GM18867 (cell line): ENCODE results near the gene NCR2.

Experiments
- ATAC-seq: cut with Tn5 transposase; IDR thresholded peaks from one replicate; pipeline ENCODE4 v1.9.1; 2021; ENCODE audit warnings: mild to moderate bottlenecking, moderate library complexity; ENCODE audit not compliant: unreplicated experiment

NCR2 gene

DNA sequence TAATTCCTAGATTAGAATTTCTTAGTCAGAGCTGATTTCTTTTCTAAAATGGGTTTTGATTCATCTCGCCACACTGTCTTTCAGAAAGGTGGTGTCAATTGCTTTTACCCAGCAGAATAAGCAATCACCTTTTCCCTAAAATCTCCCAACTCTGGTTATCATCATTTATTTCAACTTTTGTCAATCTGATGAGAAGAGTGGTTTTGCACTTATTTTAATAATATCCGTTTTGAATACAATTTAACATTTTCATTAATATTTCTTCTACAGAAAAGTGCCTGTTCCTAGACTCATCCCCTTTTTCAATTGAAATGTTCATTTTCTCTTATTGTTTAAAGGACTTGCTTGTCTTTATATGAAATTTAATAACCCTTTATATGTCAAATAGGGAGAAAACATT, 8.2 kb upstream of the NCR2 start:
- ATAC-seq, result no peak

DNA sequence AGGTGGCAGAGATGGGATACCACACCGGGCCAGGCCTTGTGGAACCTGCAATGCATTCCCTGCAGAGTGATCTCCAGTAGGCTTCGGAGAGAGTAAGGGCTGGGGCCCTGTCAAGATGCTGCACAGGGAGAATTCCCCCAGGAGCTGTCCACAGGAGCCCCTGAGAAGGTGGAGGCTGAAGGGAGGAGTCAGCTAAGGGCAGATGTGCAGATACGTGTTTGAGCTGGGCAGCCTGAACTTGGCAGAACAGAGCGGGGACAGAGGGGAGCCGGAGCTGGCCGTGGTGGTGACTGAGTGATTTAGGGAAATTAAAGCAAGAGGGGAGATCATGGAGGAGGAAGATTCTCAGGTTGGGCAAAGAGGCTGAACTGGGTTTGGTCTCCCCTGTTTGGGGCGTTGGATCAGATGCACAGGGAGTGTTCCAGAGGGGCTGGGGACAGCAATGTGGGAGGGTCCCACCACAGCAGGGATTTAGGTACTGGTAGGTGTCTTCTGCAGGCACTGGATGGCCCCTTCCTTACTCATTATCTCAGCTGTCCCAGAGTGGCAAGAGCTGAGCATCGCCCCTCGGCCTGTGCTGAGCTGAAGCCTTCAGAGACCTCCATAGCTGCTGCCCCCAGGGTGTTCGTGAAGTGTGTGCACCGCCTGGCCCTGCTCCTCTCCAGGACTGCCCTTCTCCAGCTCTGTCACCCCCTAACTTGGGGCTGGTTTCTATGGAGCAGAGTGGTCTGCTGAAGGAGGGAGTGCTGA, 3.8 kb upstream of the NCR2 start:
- no peak for ATAC-seq

DNA sequence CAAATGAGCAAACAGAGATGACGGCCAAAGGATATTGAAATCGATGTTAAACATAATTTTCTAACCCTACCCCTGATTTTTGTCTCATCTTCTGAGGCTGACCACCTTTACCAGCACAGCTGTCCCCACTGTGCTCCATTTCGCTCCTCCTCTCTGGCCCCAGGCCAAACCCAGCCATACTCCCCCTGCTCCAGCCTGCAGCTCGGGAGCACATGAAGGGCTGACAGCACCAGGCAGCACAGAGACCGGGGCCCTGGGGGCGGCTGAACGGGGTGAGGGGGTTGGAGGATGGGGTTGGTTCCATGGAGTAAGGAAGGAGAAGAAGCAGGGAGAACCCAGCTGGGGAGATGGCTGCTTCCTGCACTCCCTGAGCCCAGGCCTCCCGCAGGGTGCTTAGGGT, 3.2 kb upstream of the NCR2 start:
- ATAC-seq, result no peak

DNA sequence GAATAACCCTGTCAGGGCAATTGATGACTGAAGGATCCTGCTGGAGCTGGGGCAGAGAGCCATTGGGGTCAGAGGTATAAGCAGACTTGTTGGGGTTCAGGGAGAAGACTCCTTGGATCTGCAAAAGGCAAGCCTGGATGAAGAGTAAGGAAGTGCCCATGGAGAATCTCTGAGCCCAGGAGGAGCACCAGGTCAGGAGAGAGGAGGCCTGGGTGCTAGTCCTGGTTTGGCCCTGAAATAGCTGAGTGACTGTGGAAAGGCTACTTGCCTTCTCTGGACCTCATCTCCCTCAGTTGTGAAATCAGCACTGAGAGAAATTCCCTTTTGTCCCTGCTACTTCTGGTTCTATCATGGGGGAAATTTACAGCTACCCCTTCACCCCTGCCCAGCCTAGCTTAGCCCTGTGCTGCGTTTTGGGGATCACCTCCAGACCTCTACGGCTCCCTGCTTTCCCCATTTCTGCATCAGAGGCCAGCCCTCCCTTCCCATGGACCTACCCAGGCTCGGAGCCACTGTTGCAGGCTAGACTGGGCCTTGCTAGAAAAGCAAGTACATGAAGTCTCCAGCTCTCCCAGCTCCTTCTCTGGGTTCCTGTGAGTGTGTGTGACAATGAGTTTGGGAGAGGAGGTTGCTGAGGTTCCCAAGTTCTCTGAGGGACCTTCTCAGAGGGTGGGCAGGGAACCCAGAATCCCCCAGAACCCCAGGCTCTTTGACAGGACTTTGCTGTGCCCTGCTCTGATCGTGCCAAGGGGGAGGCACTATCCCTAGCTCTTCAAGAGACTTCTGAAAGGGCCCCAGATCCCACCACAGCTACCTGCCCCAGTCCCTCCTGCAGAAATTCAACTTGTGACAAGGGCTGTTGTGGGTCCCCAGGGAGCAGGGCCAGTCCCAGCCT, 2.3 kb upstream of the NCR2 start:
- no peak for ATAC-seq

DNA sequence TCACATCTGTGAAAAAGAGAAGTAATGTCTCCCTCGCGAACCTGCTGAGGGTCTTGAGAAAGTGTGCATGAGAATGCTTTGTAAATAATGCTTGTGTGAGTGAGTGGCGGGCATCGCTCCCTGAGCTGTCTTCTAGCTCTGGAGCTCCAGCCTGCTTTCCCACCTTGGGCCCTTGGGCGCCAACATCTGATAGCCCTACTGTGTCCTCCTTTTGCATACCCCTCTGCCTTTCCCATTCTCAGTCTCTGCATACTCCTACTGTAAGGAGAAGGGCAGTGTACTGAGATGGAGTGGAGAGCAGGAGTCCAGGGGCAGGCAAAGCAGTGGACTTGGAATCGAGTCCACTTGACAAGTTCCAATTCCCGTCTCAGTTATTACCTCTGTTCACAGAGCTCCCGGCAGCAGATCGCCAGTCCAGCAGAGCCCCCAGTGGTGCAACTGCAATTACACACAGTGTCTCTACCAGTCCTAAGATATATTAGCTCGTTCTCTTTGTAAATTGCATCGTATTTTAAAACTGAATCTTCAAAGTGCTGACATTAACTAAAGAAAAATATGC, 847 bp upstream of the NCR2 start:
- ATAC-seq, result no peak

DNA sequence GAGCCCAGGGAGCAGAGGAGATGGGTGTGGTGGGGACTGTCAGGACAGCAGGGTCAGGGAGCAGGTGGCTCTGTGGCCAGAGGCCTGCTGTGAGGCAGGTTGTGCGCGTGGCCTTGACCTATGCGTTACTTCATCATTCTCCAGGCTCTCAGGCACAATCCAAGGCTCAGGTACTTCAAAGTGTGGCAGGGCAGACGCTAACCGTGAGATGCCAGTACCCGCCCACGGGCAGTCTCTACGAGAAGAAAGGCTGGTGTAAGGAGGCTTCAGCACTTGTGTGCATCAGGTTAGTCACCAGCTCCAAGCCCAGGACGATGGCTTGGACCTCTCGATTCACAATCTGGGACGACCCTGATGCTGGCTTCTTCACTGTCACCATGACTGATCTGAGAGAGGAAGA, 535 bp downstream of the NCR2 start:
- no peak for ATAC-seq

DNA sequence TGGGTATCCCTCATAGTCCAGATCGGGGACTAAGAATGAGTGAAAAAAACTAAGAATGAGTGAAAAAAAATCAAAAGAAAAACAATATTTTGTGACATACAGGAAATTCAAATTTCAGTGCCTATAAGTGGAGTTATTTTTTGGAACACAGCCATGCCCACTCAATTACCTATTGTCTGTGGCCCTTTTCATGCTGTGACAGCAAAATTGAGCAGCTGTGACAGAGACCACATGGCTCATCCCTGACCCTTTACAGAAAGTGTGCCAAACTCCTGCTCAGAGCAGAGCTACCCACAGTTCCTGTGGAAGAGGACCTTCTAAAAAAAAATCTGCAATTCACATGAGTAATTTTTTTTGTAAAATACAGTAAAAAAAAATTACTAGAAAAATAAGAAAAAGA, 1.4 kb downstream of the NCR2 start:
- ATAC-seq, result no peak

DNA sequence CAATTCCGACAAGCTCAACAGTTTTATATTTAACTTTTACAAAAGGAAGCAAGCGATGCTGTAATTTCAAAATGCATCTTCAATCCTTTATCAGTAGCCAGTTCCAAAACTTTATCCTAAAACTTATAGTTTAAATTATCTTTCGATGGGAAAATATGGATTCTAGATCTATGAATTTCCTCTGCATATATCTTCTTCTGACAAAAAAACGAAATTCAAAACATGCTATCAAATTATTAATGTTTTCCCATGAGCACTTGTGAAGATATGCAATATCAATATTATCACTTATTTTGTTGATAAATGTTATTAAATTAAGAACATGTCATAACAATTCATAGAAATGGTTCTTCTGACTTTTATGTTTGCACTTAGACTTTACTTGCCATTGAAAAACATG, 2.3 kb downstream of the NCR2 start:
- ATAC-seq, result no peak

DNA sequence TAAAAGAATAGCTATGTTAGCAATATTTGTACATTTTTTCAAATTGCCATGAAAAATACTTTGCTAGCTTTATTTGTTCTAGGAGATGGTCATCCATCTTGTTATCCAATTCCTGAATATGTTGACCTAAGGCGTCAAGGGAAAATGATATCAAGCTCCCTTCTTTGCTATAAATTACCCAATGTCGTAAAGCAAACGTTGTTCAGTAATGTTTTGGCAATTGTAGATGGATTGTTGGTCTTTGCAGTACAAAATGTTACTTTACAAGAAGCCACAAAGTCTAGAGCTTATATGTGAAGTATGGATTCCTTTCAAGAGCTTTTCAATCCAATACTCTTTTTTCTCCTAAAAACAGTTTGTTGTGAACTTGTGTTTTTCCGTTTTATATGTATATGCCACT, 3.3 kb downstream of the NCR2 start:
- ATAC-seq, result no peak

DNA sequence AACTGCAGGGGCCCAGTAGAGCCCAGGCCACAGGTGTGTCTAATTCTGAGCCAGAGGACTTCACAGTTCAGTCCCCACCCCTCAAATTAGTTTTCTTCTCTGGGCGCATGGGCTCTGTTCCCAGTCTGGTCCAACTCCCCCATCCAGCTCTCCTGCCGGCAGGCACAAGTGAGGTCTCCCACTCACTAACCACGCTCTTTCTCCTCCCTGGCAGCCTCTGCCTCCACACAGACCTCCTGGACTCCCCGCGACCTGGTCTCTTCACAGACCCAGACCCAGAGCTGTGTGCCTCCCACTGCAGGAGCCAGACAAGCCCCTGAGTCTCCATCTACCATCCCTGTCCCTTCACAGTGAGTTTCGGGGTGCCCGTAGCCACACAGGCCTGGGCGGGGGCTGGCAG, 6.2 kb downstream of the NCR2 start:
- ATAC-seq, result no peak

DNA sequence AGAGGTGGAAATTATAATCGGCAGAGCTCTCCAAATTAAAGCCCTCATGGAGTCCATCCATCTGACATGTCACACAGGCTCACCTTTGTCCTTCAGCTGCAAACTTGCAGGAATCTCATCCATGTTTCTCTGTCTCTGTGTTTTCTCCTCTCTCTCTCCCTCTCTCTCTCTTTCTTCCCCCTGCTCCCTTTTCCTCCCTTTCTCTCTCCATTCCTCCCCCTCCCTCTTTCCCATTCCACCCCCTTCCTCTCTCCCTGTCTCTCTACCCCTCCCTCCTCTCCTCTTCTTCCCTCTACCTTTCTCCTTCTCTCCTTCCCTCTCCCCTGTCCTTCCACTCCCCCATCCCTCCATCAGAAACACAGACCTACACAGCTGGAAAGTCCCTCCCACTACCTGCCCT, 6.8 kb downstream of the NCR2 start:
- ATAC-seq, result no peak

DNA sequence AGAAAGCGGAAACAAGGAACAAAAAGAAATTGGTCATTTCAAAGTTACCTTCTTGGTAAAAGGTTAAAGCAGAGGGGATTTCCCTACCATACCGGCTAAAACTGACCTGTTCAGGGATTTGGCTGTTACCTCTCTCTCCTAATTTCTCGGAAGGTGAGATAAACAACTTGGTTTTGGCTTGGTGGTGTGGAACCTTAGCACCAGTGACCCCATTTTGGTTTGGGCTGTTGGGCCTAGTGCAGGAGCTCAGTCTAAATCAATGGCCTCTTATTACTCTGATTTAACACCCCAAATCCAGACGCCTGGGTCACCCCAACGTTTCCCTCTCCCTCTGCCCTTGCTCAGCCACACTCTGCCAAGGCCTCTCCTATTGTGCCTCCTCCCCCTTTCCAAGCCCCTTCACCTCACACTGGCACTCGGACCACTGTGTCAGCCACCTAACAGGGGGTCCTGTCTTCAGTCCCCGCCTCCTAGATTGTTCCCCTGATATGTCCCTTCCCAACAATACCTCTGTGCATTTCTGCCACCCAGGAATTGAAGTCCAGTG, 8.3 kb downstream of the NCR2 start:
- ATAC-seq, result no peak

DNA sequence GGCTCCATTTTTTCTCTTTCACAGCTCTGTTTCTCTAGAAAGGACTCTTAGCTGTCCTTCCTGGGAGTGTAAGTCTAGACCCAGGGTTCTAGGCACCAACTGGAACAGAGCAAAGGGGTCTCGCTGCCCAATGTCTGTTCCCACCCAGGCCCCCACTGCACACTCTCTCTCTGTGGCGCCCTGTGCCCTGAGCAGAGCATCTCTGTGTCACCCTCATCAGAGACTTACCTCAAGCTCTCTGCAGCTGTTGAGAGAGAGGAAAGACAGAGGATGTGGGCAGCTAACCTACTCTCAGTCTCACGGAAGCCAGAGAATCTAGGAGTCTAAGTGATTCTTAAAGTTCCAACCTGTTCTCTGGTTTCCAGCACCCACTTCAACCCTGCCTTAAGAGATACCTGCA, 9.5 kb downstream of the NCR2 start:
- ATAC-seq, result peak; percentile 62

DNA sequence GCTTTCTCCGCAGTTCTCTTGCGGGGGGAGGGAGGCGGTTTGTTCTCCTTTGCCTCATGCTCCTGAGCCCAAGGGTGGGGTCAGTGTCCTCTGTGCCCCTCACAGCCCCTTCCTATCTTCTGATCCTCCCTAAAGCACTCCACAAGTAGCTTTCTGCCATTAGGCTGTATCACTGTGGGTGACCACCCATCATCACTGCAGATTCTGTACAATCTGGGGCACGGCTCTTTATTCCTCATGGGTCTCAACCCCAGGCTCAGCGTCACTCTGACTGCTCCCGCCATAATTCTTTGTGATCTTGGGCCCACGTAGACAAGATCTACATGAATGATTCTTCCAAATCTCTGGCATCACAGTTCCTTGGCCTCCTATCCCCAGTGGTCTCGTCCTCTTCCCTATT, 10.5 kb downstream of the NCR2 start:
- ATAC-seq, result no peak

DNA sequence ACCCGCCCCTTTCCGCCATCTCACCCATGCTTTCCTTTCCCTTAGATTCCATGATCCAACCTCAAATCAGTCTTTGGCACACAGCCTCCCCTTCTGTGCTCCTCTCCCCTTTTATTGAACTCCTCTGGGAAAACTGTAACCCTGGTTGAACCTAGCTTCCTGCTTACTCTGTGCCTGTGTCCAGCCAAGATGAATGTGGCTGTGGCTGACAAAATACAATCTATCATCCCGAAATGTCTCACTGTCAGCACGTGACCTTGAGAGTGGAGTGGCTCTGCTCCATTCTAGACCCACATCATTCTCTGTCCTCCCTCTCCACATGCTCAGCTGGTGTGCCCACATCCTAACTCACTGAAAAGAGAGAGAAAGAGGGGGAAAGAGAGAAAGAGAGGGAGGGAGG, 11.0 kb downstream of the NCR2 start:
- ATAC-seq, result no peak

DNA sequence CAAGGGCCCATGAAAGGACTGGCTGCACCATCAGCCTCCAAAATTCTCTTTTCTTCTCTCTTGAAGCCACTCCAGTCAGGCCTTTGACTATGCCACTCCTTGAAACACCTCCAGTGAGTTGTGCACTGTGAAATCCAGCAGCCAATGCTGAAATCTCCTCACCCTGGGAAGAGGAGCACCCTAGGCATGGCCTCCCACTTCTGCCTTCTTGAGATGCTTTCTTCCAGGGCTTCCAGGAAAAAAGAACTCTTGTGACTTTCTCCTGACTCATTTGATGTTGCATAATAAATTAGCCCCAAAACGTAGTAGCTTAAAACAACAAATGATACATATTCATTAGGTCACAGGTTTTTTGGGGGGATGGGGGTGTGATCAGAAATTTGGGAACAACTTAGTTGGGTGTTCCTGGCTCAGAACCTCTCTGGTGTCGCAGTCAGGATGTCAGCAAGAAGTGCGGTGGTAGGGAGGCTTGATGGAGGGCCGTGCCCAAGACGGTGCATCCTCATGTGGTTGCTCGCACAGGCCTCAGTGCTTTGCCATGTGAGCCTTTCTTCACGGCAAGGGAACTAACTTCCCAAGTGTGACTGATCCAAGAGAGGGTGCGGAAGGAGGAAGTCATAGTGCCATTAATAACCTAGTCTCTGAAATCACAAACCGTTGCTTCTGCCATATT, 12.1 kb downstream of the NCR2 start:
- ATAC-seq, result no peak

DNA sequence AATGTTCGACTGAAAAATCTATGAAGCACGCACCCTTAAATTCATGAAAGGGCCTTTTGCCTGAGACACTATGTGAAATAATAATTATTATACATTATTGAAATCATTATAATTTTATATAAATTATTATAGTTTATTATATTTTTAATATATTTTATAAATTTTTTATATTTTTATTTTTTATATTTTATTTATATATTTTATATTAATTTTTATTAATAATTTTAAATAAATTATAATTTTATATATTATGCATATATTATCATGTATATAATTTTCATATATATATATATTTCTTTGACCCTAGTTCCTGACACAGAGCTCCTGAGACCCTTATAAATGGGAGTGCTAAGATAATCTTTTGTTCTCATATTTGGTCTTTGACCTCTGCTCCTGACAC, 13.5 kb downstream of the NCR2 start:
- ATAC-seq, result no peak

DNA sequence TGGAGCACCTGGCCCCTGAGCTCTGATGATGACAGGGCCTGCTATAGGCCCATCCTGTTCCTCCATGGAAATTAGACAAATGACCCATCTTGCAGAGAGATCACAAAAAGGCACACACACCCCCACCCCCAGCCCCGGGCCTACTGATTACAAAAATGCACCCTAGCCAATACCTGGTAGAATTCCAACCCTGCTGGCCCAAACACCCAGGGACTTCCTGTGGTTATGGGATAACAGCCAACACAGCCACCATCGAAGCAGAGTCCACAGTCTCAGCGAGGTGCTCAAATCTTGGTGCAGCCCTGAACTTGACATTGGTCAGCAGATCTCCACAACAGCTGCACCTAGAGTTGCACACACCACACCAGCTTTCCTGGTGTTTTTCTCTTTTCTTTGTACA, 17.0 kb downstream of the NCR2 start:
- ATAC-seq, result no peak

DNA sequence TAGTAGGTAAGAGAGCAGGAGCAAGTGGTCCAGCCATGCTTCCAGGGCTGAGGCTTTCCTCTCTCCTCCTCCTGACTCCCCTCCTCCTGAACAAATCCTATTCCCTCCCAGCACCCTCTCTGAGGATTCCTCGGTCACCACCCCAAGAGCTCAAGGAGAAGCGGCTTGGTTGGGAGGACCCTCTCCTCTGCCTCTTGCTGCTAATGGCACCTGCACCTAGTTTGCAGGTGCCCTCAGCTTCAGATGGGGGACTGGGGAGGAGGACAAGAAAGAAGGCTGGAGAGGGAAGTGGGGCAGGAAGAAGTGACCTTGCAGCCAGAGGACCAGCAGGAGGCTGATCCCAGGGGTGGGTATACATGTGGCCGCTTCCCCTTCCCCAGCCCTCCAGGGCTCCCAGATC, 17.5 kb downstream of the NCR2 start:
- ATAC-seq, result no peak

DNA sequence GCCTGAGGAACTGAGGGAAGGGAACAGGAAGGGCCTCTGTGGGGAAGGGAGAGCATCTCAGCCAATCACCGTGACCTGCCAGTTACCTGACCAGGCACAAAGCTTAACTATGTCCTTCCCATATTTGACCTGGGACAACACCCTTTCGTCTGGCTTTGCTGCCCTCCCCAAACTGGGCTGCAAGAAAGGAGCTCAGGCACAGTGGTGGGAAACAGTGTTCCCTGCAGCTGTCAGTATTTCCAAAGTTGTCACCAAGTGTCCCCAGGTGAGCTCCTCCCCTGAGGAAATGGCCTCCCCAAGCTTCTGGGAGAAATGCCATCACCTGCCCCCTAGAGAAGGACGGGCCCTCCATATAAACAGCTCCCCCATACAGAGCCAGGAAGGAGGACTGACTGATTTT, 17.9 kb downstream of the NCR2 start:
- no peak for ATAC-seq

DNA sequence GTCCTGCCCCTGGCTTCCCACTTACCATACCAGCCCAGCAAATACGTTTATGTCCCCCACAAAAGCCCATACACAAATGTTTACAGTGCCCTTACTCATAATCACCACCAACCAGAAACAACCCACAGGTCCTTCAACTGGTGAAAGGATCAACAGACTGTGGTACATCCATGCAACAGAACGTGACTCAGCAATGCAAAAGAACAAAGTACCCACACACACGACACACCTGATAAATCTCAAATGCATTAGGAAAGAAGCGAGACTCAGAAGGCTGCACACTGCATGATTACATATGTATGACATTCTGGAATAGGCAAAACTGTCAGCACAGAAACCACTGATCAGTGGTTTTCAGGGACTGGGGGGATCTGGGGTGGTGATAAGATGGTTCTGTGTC, 20.5 kb downstream of the NCR2 start:
- no peak for ATAC-seq
